Memory B cell (primary cell): ENCODE results near the gene RGCC.
"Not testable (repeated sequence)": the region's sequence is repeated elsewhere in the genome, so short reads cannot be mapped to it uniquely, and the experiment has no call there.

Experiments used
- ATAC-seq: fragments of 150-1000 bp; cut with Tn5 transposase; 2 replicates; pipeline ENCODE4 v1.10.0; 2021; ENCODE audit warnings: low read depth, mild to moderate bottlenecking, moderate library complexity
- DNase-seq, 2 donors: peaks; one replicate each; pipeline ENCODE4 v3.0.0; 2022; ENCODE audit warnings: low spot score in 2 of 2
- H3K27ac Mint-ChIP-seq: one replicate; pipeline ENCODE4 v1.8.0; 2022; ENCODE audit warnings: mild to moderate bottlenecking, moderate library complexity, mixed read lengths
- H3K27me3 Mint-ChIP-seq: one replicate; pipeline ENCODE4 v1.8.0; 2022; ENCODE audit warnings: mixed read lengths
- H3K36me3 Mint-ChIP-seq: one replicate; pipeline ENCODE4 v1.8.0; 2022; ENCODE audit warnings: mild to moderate bottlenecking, mixed read lengths
- H3K4me1 Mint-ChIP-seq: one replicate; pipeline ENCODE4 v1.8.0; 2022; ENCODE audit warnings: mixed read lengths
- H3K4me3 Mint-ChIP-seq: one replicate; pipeline ENCODE4 v1.8.0; 2022; ENCODE audit warnings: mild to moderate bottlenecking, moderate library complexity, mixed read lengths
- H3K9me3 Mint-ChIP-seq: one replicate; pipeline ENCODE4 v1.8.0; 2022; ENCODE audit warnings: mixed read lengths

The RGCC gene

GRCh38 chr13:41490371-41491015 lies 33.1 kb downstream of the RGCC start:
- Mint-ChIP-seq H3K4me1 (peaks cover 29% of the 10 kb centered on the region), H3K36me3 (peaks cover 7% of the 10 kb centered on the region), H3K27me3 (no peaks in the 10 kb centered on the region), H3K27ac (peak overlapping the region; percentile 65), H3K9me3 (peaks cover 10% of the 10 kb centered on the region), H3K4me3 (peak overlapping the region; percentile 22)
- DNase-seq (no peak), ATAC-seq (no peak)

GRCh38 chr13:41491436-41491835 lies 34.1 kb downstream of the RGCC start:
- ATAC-seq = no peak
- Mint-ChIP-seq H3K27ac (peak overlapping the region; percentile 65), H3K36me3 (peaks cover 2% of the 10 kb centered on the region), H3K4me1 (peaks cover 30% of the 10 kb centered on the region), H3K4me3 (no peak overlapping the region), H3K9me3 (peaks cover 4% of the 10 kb centered on the region), H3K27me3 (no peaks in the 10 kb centered on the region)
- no peak for DNase-seq

GRCh38 chr13:41492432-41493260 lies 35.3 kb downstream of the RGCC start:
- ATAC-seq = peak; percentile 89
- Mint-ChIP-seq H3K36me3 (peaks cover 2% of the 10 kb centered on the region), H3K27ac (peak overlapping the region; percentile 65), H3K9me3 (peaks cover 2% of the 10 kb centered on the region), H3K27me3 (peaks cover 2% of the 10 kb centered on the region), H3K4me3 (peak overlapping the region; percentile 47), H3K4me1 (peaks cover 33% of the 10 kb centered on the region)
- DNase-seq = no peak

GRCh38 chr13:41494202-41494601 lies 36.9 kb downstream of the RGCC start:
- H3K9me3 Mint-ChIP-seq = peaks cover 2% of the 10 kb centered on the region
- peaks cover 40% of the 10 kb centered on the region for H3K4me1 Mint-ChIP-seq
- ATAC-seq (no peak), DNase-seq (no peak)
- H3K4me3 Mint-ChIP-seq = no peak overlapping the region
- H3K36me3 Mint-ChIP-seq = peaks cover 2% of the 10 kb centered on the region
- H3K27me3 Mint-ChIP-seq = peaks cover 2% of the 10 kb centered on the region
- peak overlapping the region; percentile 65 for H3K27ac Mint-ChIP-seq

- H3K4me1 Mint-ChIP-seq = peaks cover 47% of the 10 kb centered on the region
- H3K27ac Mint-ChIP-seq = no peak overlapping the region
- no peak overlapping the region for H3K4me3 Mint-ChIP-seq
- DNase-seq (no peak), ATAC-seq (no peak)
- H3K36me3 Mint-ChIP-seq = peaks cover 2% of the 10 kb centered on the region
- peaks cover 2% of the 10 kb centered on the region for H3K9me3 Mint-ChIP-seq
- peaks cover 2% of the 10 kb centered on the region for H3K27me3 Mint-ChIP-seq
Observed at GRCh38 chr13:41495044-41495443, 37.7 kb downstream of the RGCC start.

DNA sequence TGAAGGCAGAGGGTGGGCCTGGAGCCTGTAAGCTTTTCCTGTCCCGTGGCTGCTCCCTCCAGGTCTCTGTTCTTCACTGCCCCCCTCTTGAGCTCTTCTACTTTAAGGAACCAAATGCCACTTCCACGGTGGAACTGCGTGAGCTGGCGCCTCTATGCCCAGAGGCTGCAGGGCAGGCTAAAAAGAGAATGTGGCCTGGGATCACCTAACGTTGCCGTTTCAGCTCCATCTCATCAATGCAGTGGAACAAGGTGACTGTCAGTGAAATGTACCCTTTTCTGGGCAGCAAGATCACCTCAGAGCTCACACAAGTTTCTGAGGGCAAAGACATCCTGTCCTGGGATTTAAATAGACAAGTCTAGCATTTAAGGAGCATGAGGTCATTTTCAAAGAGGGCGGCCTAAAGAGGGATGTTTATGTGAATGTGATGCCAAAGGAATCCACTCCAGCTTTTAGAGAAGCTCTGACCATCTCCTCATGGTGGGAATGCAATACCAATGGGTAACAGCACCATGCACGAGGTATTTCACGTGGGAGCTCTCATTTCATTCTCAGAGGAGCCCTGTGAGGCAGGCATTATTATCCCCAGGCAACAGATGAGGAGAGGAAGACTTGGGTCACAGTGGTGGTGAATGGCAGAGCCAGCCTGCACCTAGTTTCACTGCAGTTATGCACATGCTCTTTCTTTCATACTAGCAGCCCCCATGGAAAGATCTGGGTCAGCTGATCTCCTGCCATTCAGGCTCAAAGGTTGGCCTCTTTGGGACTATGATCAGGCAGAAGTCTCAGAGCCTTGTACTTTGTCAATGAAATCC lies 39.3 kb downstream of the RGCC start:
- no peak for ATAC-seq
- Mint-ChIP-seq H3K4me1 (peaks cover 59% of the 10 kb centered on the region), H3K36me3 (no peaks in the 10 kb centered on the region), H3K27ac (no peak overlapping the region), H3K4me3 (no peak overlapping the region), H3K9me3 (no peaks in the 10 kb centered on the region), H3K27me3 (peaks cover 2% of the 10 kb centered on the region)
- no peak for DNase-seq

GRCh38 chr13:41497436-41497835 lies 40.1 kb downstream of the RGCC start:
- no peak overlapping the region for H3K27ac Mint-ChIP-seq
- H3K4me1 Mint-ChIP-seq = peaks cover 59% of the 10 kb centered on the region
- no peak overlapping the region for H3K4me3 Mint-ChIP-seq
- DNase-seq (no peak), ATAC-seq (no peak)
- no peaks in the 10 kb centered on the region for H3K36me3 Mint-ChIP-seq
- no peaks in the 10 kb centered on the region for H3K9me3 Mint-ChIP-seq
- peaks cover 2% of the 10 kb centered on the region for H3K27me3 Mint-ChIP-seq

- Mint-ChIP-seq H3K4me1 (peaks cover 56% of the 10 kb centered on the region), H3K9me3 (no peaks in the 10 kb centered on the region), H3K27ac (peak overlapping the region; percentile 84), H3K4me3 (no peak overlapping the region), H3K36me3 (no peaks in the 10 kb centered on the region), H3K27me3 (peaks cover 2% of the 10 kb centered on the region)
- no peak for DNase-seq
- no peak for ATAC-seq
Observed at GRCh38 chr13:41499452-41499851, 42.1 kb downstream of the RGCC start.

DNA sequence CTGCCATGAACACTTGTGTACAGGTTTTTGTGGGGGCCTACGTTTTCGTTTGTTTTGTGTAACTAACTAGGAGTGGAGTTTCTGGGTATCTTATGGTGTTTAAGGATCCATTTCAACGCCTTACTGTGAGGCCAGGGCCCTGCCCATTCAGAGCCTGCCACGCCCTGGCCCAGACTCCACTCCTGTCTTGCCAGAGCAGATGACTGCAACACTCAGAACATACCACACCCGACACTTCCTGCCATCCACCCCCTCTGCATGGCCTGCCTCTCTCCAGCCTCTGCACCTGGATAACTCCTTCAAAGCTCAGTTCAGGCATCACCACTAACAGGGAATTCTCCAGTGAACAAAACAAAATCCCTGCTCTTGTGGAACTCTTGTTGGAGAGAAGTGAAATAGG lies 43.2 kb downstream of the RGCC start:
- Mint-ChIP-seq H3K4me3 (peak overlapping the region; percentile 34), H3K27me3 (peaks cover 2% of the 10 kb centered on the region), H3K27ac (no peak overlapping the region), H3K4me1 (peaks cover 54% of the 10 kb centered on the region), H3K36me3 (no peaks in the 10 kb centered on the region), H3K9me3 (peaks cover 3% of the 10 kb centered on the region)
- DNase-seq (no peak), ATAC-seq (peak; percentile 53)

DNA sequence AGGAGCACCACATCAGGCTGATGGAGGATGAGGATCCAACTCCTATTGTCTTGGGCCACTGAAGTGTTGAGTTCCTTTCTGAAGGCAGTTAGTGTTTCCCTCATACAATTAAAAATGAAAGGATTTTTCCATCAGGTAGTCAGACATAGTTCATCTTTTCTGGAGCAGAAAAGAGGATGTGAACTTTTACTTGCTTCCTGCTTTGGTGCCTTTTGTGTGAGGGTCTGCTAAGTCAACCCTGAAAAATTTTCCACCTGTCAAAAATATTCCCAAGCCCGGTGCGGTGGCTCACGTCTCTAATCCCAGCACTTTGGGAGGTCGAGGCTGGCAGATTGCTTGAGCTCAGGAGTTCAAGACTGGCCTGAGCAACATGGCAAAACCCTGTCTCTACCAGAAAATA lies 43.9 kb downstream of the RGCC start:
- H3K36me3 Mint-ChIP-seq = no peaks in the 10 kb centered on the region
- H3K27me3 Mint-ChIP-seq = peaks cover 2% of the 10 kb centered on the region
- DNase-seq (no peak), ATAC-seq (peak; percentile 18)
- peaks cover 3% of the 10 kb centered on the region for H3K9me3 Mint-ChIP-seq
- H3K4me1 Mint-ChIP-seq = peaks cover 53% of the 10 kb centered on the region
- H3K27ac Mint-ChIP-seq = no peak overlapping the region
- peak overlapping the region; percentile 8 for H3K4me3 Mint-ChIP-seq

GRCh38 chr13:41502031-41502430 lies 44.7 kb downstream of the RGCC start:
- Mint-ChIP-seq H3K9me3 (peaks cover 3% of the 10 kb centered on the region), H3K4me3 (peak overlapping the region; percentile 41), H3K27me3 (peaks cover 2% of the 10 kb centered on the region)

DNA sequence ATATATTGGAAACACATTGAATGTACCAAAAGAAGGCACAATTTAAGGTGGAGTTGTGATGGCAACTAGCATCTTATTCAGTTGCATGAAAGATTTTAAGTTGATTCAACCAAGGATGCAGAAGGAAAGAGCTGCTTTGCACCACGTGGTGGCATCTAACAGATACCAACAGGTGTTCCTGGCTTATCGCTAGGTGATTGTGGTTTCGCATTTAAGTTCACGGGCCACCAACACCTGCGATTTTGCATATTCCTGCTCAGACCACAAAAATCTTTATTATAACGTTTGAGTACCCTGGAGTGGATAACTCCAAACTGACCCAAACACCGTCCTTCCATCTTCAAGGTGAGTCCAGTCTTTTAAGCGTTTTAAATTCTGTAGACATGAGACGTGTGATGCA lies 45.3 kb downstream of the RGCC start:
- peaks cover 49% of the 10 kb centered on the region for H3K4me1 Mint-ChIP-seq
- H3K9me3 Mint-ChIP-seq = peaks cover 3% of the 10 kb centered on the region
- H3K27ac Mint-ChIP-seq = peak overlapping the region; percentile 22
- peak; percentile 91 for ATAC-seq
- H3K27me3 Mint-ChIP-seq = no peaks in the 10 kb centered on the region
- peak in 1 of 2 donors; percentile 33 for DNase-seq
- H3K36me3 Mint-ChIP-seq = no peaks in the 10 kb centered on the region
- peak overlapping the region; percentile 41 for H3K4me3 Mint-ChIP-seq

More at GRCh38 chr13:41502031-41502430, 44.7 kb downstream of the RGCC start:
- H3K27ac Mint-ChIP-seq = peak overlapping the region; percentile 22
- no peak for DNase-seq
- ATAC-seq = no peak
- H3K36me3 Mint-ChIP-seq = no peaks in the 10 kb centered on the region
- peaks cover 51% of the 10 kb centered on the region for H3K4me1 Mint-ChIP-seq

DNA sequence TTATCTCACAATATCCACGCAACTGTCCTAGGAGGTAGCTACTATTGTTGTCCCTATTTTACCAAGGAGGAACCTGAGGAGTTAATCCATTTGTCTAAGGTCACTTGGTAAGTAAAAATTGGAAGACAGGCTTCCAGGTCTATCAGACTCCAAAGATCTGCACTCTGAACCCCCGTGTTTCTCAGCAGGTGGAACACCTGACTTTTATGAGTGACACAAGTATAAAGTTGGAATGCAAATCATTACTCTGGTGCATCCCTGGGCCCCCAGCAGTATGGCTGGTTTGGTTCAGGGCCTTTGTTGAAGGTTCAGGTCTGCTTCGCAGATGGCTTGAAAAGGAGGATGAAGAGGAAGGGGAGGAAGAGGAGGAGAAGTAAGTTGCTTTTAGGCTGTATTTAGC lies 46.0 kb downstream of the RGCC start:
- ATAC-seq (no peak), DNase-seq (no peak)
- H3K4me1 Mint-ChIP-seq = peaks cover 46% of the 10 kb centered on the region
- peaks cover 3% of the 10 kb centered on the region for H3K9me3 Mint-ChIP-seq
- no peaks in the 10 kb centered on the region for H3K36me3 Mint-ChIP-seq
- H3K4me3 Mint-ChIP-seq = no peak overlapping the region
- no peaks in the 10 kb centered on the region for H3K27me3 Mint-ChIP-seq
- H3K27ac Mint-ChIP-seq = no peak overlapping the region

GRCh38 chr13:41504657-41505056 lies 47.3 kb downstream of the RGCC start:
- not testable (repeated sequence) for H3K36me3 Mint-ChIP-seq, H3K27ac Mint-ChIP-seq, H3K27me3 Mint-ChIP-seq, H3K9me3 Mint-ChIP-seq, DNase-seq, H3K4me3 Mint-ChIP-seq, ATAC-seq
- H3K4me1 Mint-ChIP-seq = peaks cover 39% of the 10 kb centered on the region
